Breast epithelium (tissue), 3 donors: ENCODE data around the gene MAGEF1.

ENCODE experiments used
- CTCF ChIP-seq, 3 donors: fragments of 450-650 bp; IDR thresholded peaks; one replicate each; pipeline ENCODE4 v1.5.1; 2016 to 2017; ENCODE audit warnings: antibody characterized with exemption in 3 of 3, mild to moderate bottlenecking in 3 of 3, moderate library complexity in 3 of 3
- POLR2A ChIP-seq: fragments of 450-650 bp; IDR thresholded peaks from one replicate; pipeline ENCODE4 v1.6.1; 2016; ENCODE audit warnings: antibody characterized with exemption, mild to moderate bottlenecking, moderate library complexity
- POLR2AphosphoS5 ChIP-seq, 3 donors: sonication (generic); formaldehyde crosslinking; IDR thresholded peaks; one replicate each; pipeline ENCODE4 v1.6.1; 2017; ENCODE audit warnings: antibody characterized with exemption in 3 of 3

GRCh38 chr3:184660931-184661330 is 50.9 kb downstream of the MAGEF1 start:
- TF ChIP-seq CTCF (IDR thresholded peaks at IDR 0.05) (no peak), POLR2A (no peak), POLR2AphosphoS5 (IDR thresholded peaks at IDR 0.05) (no peak)
